ENCODE data around the gene TRIM56. TPM values are rescaled to one million over a fixed set of nuclear protein-coding genes. Genes with fewer than 3 reads are reported as not detected.

TRIM56 gene
- total and polyA plus RNA-seq, 2 of the 13 experiments (the other 11 are each of a cell fraction or from before 2014, with no cell fraction given) = 3.2 to 7.1 TPM

DNA sequence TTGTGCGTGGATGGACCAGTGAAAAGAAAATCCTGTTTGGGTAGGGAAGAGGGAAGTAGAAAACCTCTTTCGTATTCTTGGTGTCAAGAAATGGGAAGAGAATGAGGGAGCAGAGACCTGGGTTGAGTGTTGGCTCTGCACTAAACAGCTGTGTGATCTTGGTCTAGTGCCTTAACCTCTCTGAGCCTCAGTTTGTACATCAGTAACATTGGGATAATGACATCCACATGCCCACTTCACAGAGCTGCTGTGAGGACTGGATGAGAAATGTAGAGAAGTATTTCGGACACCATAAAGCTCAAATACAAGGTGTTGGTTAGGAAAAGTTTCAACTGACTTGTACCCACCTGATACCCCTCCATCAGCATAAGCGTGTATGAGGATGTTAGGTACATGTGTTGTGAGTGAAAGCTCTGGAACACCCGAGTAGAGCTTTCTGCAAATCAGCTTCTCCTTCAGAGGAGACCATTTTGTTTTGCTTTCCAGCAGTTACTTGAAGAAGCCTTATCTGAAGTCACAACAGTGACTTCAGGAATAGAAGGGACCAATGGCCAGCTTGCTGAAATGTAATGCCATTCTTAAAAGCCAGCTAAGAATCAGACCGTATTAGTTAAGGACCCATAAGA lies 11.2 kb downstream of the TRIM56 start:
- intact Hi-C loops (cut with micrococcal nuclease; ENCODE audit: unreplicated experiment) (no loop called here), in situ Hi-C loops (cut with HindIII; ENCODE audit: extremely low pct_ligation_motif_present, low pct_unique_long_range_greater_than_20kb) (loop anchor here (5.0 kb wide), 1 partner anchor 41 kb away; no protein-coding TSS in a partner anchor)
- H2AFZ ChIP-seq (ENCODE audit: low read length) = no peak overlapping the region
- H3K4me2 ChIP-seq (ENCODE audit: low read depth, low read length) = no peak overlapping the region
- H3K9me3 ChIP-seq (ENCODE audit: low read length) = no peaks in the 10 kb centered on the region
- CTCF ChIA-PET (ENCODE audit: low intra/inter-chr PET ratio, low total read pairs) = interaction anchor here (3.8 kb wide), 1 partner anchor 42 kb away, joined by 40 read pairs; no protein-coding TSS in a partner anchor
- H3K9ac ChIP-seq (ENCODE audit: insufficient read depth, low read depth, low read length) = no peak overlapping the region
- no peak for DNase-seq (ENCODE audit: low spot score)
- H3K79me2 ChIP-seq (ENCODE audit: insufficient read depth, low read length) = no peaks in the 10 kb centered on the region
- POLR2A ChIA-PET = interaction anchor here (0.8 to 2.8 kb wide), 3 partner anchors 12 to 69 kb away, joined by 3 to 26 read pairs (median 3); partner anchors contain the start of genes TRIM56 and VGF
- ATAC-seq = no peak
- no peaks in the 10 kb centered on the region for H3K27me3 ChIP-seq (ENCODE audit: control insufficient read depth in 1 of 2, insufficient read depth in 2 of 2, low read length in 2 of 2)
- H4K20me1 ChIP-seq (ENCODE audit: insufficient read depth, low read length) = no peaks in the 10 kb centered on the region
- BruUV-seq (replicated peaks) = no TSS peak
- no peak overlapping the region for H3K27ac ChIP-seq (ENCODE audit: extremely low read length, insufficient read depth, low read length)
- no peak for FAIRE-seq
- WGBS (ENCODE audit: low lambda C conversion rate) = 87% methylated on average over 6 of the region's 6 CpGs
- H3K4me1 ChIP-seq (ENCODE audit: insufficient read depth, low read length) = peaks cover 49% of the 10 kb centered on the region
- no peak overlapping the region for H3K4me3 ChIP-seq (replicated peaks in 1 of 3; ENCODE audit: insufficient read depth in 1 of 3, low read depth in 2 of 3, low read length in 3 of 3)
- TF ChIP-seq, protein P1, sequence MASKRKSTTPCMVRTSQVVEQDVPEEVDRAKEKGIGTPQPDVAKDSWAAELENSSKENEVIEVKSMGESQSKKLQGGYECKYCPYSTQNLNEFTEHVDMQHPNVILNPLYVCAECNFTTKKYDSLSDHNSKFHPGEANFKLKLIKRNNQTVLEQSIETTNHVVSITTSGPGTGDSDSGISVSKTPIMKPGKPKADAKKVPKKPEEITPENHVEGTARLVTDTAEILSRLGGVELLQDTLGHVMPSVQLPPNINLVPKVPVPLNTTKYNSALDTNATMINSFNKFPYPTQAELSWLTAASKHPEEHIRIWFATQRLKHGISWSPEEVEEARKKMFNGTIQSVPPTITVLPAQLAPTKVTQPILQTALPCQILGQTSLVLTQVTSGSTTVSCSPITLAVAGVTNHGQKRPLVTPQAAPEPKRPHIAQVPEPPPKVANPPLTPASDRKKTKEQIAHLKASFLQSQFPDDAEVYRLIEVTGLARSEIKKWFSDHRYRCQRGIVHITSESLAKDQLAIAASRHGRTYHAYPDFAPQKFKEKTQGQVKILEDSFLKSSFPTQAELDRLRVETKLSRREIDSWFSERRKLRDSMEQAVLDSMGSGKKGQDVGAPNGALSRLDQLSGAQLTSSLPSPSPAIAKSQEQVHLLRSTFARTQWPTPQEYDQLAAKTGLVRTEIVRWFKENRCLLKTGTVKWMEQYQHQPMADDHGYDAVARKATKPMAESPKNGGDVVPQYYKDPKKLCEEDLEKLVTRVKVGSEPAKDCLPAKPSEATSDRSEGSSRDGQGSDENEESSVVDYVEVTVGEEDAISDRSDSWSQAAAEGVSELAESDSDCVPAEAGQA (IDR thresholded peaks at IDR 0.05; ENCODE audit: low read depth) = no peak
- TF ChIP-seq, protein P1 (CRISPR knock-in tag; IDR thresholded peaks at IDR 0.05; ENCODE audit: borderline replicate concordance) = no peak
- TF ChIP-seq ZMYM3 (CRISPR knock-in tag; IDR thresholded peaks at IDR 0.05) (0 out of 2 replicates have a peak, but pooled peaks have one; percentile 56), ZNF768 (CRISPR knock-in tag; IDR thresholded peaks at IDR 0.05) (peak; percentile 81; the same call in 1 of the 2 replicates), ZNF382 (CRISPR knock-in tag; IDR thresholded peaks at IDR 0.05; ENCODE audit: borderline replicate concordance) (no peak), U2AF2 (IDR thresholded peaks at IDR 0.05; ENCODE audit: low read depth, low read length) (no peak)
- H3K36me3 ChIP-seq (replicated peaks in 1 of 2; ENCODE audit: control insufficient read depth in 1 of 2, insufficient read depth in 2 of 2, low read length in 2 of 2) = no peaks in the 10 kb centered on the region
